PC-3 (cell line): Measurements from ENCODE around the gene TNFRSF25. TPM values are rescaled to one million over a fixed set of nuclear protein-coding genes. Genes with fewer than 3 reads are reported as not detected.
A peak's percentile ranks its signal among the peaks of the same experiment; 100 is the strongest.
"Not testable (repeated sequence)": the region's sequence is repeated elsewhere in the genome, so short reads cannot be mapped to it uniquely, and the experiment has no call there.

Experiments
- ATAC-seq: fragments of 200-7000 bp; cut with Tn5 transposase; 2 replicates; pipeline ENCODE4 v1.9.1; 2020; ENCODE audit warnings: mild to moderate bottlenecking, moderate library complexity
- BruUV-seq: library from RNA; stranded (reverse); fragments of 400-500 nt; replicated peaks from 2 replicates; lab custom pipeline; 2021; lab: Mats Ljungman, UMichigan
- CTCF ChIA-PET: fragments of 300-600 bp; sonication (Branson Sonifier 250); formaldehyde crosslinking; loops from one replicate; lab custom pipeline; 2022; ENCODE audit warnings: antibody characterized with exemption; lab: Charles Lee
- POLR2A ChIA-PET: fragments of 300-600 bp; sonication (Branson Sonifier 250); formaldehyde crosslinking; loops from one replicate; lab custom pipeline; 2022; ENCODE audit warnings: antibody characterized with exemption; ENCODE audit not compliant: unreplicated experiment; lab: Charles Lee
- DNase-seq: peaks from one replicate; pipeline ENCODE4 v3.0.0-alpha.2; 2015
- H2AFZ ChIP-seq: fragments of 300-600 bp; sonication (generic); 2 replicates; pipeline ENCODE4 v1.6.0; 2016; ENCODE audit warnings: antibody characterized with exemption, low read length
- H3F3A ChIP-seq: fragments of 300-600 bp; sonication (generic); one replicate; pipeline ENCODE4 v1.6.0; 2017; ENCODE audit warnings: antibody characterized with exemption, low read length, control low read depth, mild to moderate bottlenecking; ENCODE audit not compliant: unreplicated experiment
- H3K27ac ChIP-seq: fragments of 300-600 bp; sonication (generic); 2 replicates; pipeline ENCODE4 v1.5.1; 2016; ENCODE audit warnings: mild to moderate bottlenecking, low read length
- H3K27me3 ChIP-seq: fragments of 300-600 bp; sonication (generic); 2 replicates; pipeline ENCODE4 v1.6.1; 2016; ENCODE audit warnings: low read length, mixed read lengths
- H3K36me3 ChIP-seq: fragments of 300-600 bp; sonication (generic); 2 replicates; pipeline ENCODE4 v1.6.1; 2016; ENCODE audit warnings: low read depth, mixed run types, low read length, mixed read lengths
- H3K4me1 ChIP-seq: fragments of 300-600 bp; sonication (generic); 2 replicates; pipeline ENCODE4 v1.5.1; 2016; ENCODE audit warnings: low read length; ENCODE audit not compliant: insufficient read depth
- H3K4me2 ChIP-seq: fragments of 300-600 bp; sonication (generic); 2 replicates; pipeline ENCODE4 v1.6.0; 2016; ENCODE audit warnings: low read length
- H3K4me3 ChIP-seq: fragments of 300-600 bp; sonication (generic); 2 replicates; pipeline ENCODE4 v1.5.1; 2016; ENCODE audit warnings: mild to moderate bottlenecking, low read length, mixed read lengths
- H3K79me2 ChIP-seq: fragments of 300-600 bp; sonication (generic); 2 replicates; pipeline ENCODE4 v1.6.1; 2017; ENCODE audit warnings: low read length, mixed read lengths
- H3K9ac ChIP-seq: fragments of 300-600 bp; sonication (generic); 2 replicates; pipeline ENCODE4 v1.6.0; 2016; ENCODE audit warnings: mild to moderate bottlenecking, low read length
- H3K9me2 ChIP-seq: fragments of 300-600 bp; sonication (generic); replicated peaks from 2 replicates; pipeline ENCODE4 v1.6.1; 2016; ENCODE audit warnings: mixed run types, low read length, mixed read lengths
- H3K9me3 ChIP-seq: fragments of 300-600 bp; sonication (generic); 2 replicates; pipeline ENCODE4 v1.6.1; 2016; ENCODE audit warnings: low read length, mixed read lengths
- H4K20me1 ChIP-seq: fragments of 300-600 bp; sonication (generic); 2 replicates; pipeline ENCODE4 v1.6.1; 2016; ENCODE audit warnings: low read length, mixed read lengths
- CTCF ChIP-seq: fragments of 300-600 bp; sonication (generic); conservative IDR thresholded peaks from 2 replicates; pipeline ENCODE4 v1.5.1; 2017; ENCODE audit warnings: antibody characterized with exemption, low read depth, mild to moderate bottlenecking, low read length
- EZH2 ChIP-seq: fragments of 300-600 bp; sonication (generic); IDR thresholded peaks from one replicate; pipeline ENCODE4 v1.6.1; 2017; ENCODE audit warnings: antibody characterized with exemption, mild to moderate bottlenecking, low read length; ENCODE audit not compliant: unreplicated experiment
- EZH2phosphoT487 ChIP-seq: fragments of 300-600 bp; sonication (generic); IDR thresholded peaks from 2 replicates; pipeline ENCODE4 v1.6.1; 2018; ENCODE audit warnings: mild to moderate bottlenecking, antibody characterized with exemption, low read length, borderline replicate concordance
- intact Hi-C: fragments of 100-400 bp; cut with micrococcal nuclease; formaldehyde crosslinking; loops from 2 replicates; pipeline ENCODE4 v1.9.0; 2023
- total RNA-seq: library from RNA; depleted of rRNA; stranded (reverse); fragments of >200 nt; gene quantifications from 2 replicates; pipeline ENCODE4 v1.2.3, GENCODE V29; 2014

The TNFRSF25 gene
- total RNA-seq, 1 experiment from 2014 or later: 42.5 TPM

GRCh38 chr1:6495540-6496364 is 29.8 kb upstream of the TNFRSF25 start:
- intact Hi-C loops: no loop called here
- H4K20me1 ChIP-seq: no peaks in the 10 kb centered on the region
- CTCF ChIA-PET: no interaction called here
- no TSS peak for BruUV-seq
- H3K9me2 ChIP-seq: no peaks in the 10 kb centered on the region
- no peak overlapping the region for H3K9ac ChIP-seq
- TF ChIP-seq EZH2 (no peak), EZH2phosphoT487 (no peak), CTCF (no peak)
- H3F3A ChIP-seq: peaks cover 6% of the 10 kb centered on the region
- peaks cover 41% of the 10 kb centered on the region for H3K4me1 ChIP-seq
- DNase-seq (no peak), ATAC-seq (no peak)
- POLR2A ChIA-PET: interaction anchor here (0.5 kb wide), 1 partner anchor 42 kb away, joined by 7 read pairs; no protein-coding TSS in a partner anchor
- no peaks in the 10 kb centered on the region for H3K27me3 ChIP-seq
- no peak overlapping the region for H3K27ac ChIP-seq
- H3K4me2 ChIP-seq: peak overlapping the region; percentile 99
- no peaks in the 10 kb centered on the region for H3K9me3 ChIP-seq
- peak overlapping the region; percentile 59; the same call in 1 of the 2 replicates for H2AFZ ChIP-seq
- no peaks in the 10 kb centered on the region for H3K36me3 ChIP-seq
- H3K4me3 ChIP-seq: peak overlapping the region; percentile 89
- H3K79me2 ChIP-seq: peaks cover 3% of the 10 kb centered on the region; the same call in 1 of the 2 replicates

DNA sequence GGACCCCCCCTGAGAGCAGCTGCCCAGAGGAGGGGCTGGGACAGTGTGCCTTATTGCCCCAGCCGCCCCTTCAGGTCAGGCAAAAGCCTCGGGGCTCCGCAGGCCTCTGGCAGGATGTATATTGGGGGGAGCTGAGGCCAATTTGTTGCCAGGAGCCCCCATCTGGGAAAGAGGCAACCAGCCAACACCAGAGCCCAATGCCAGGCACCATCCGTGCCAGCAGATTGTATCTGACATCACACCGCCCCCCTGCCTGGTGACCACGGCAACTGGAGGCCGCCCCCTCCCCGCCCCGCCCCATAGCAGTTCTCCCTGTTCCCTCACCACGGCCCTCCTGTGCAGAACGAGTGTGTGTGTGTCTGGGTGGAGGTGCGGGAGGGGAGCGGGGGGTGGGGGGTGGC is 29.1 kb upstream of the TNFRSF25 start:
- BruUV-seq: no TSS peak
- DNase-seq (no peak), ATAC-seq (no peak)
- ChIA-PET POLR2A (interaction anchor here (0.5 kb wide), 1 partner anchor 43 kb away, joined by 7 read pairs; no protein-coding TSS in a partner anchor), CTCF (no interaction called here)
- peaks cover 7% of the 10 kb centered on the region for H3K79me2 ChIP-seq
- H3K4me1 ChIP-seq: peaks cover 42% of the 10 kb centered on the region
- no peaks in the 10 kb centered on the region for H3K36me3 ChIP-seq
- no peaks in the 10 kb centered on the region for H3K9me3 ChIP-seq
- no peak overlapping the region for H3K27ac ChIP-seq
- no peak overlapping the region for H3K4me3 ChIP-seq
- H3K27me3 ChIP-seq: no peaks in the 10 kb centered on the region
- no peak overlapping the region for H3K4me2 ChIP-seq
- TF ChIP-seq EZH2phosphoT487 (no peak), CTCF (no peak), EZH2 (no peak)
- H3K9ac ChIP-seq: no peak overlapping the region
- no peaks in the 10 kb centered on the region for H3K9me2 ChIP-seq
- peaks cover 7% of the 10 kb centered on the region for H3F3A ChIP-seq
- no peak overlapping the region for H2AFZ ChIP-seq
- intact Hi-C loops: no loop called here
- H4K20me1 ChIP-seq: no peaks in the 10 kb centered on the region

- Histone ChIP-seq H3K27ac (no peak overlapping the region), H3K36me3 (no peaks in the 10 kb centered on the region), H3K4me2 (no peak overlapping the region), H2AFZ (no peak overlapping the region), H4K20me1 (no peaks in the 10 kb centered on the region), H3K9me3 (no peaks in the 10 kb centered on the region), H3K9me2 (no peaks in the 10 kb centered on the region), H3K4me1 (peaks cover 44% of the 10 kb centered on the region), H3K9ac (no peak overlapping the region), H3F3A (peaks cover 7% of the 10 kb centered on the region), H3K79me2 (peaks cover 10% of the 10 kb centered on the region), H3K4me3 (no peak overlapping the region), H3K27me3 (no peaks in the 10 kb centered on the region)
- ChIA-PET CTCF (no interaction called here), POLR2A (no interaction called here)
- ATAC-seq (no peak), DNase-seq (no peak)
- intact Hi-C loops: no loop called here
- BruUV-seq: no TSS peak
- TF ChIP-seq EZH2phosphoT487: no peak
- no peak for TF ChIP-seq EZH2
- no peak for TF ChIP-seq CTCF
Observed at GRCh38 chr1:6494627-6495026, 28.7 kb upstream of the TNFRSF25 start.

DNA sequence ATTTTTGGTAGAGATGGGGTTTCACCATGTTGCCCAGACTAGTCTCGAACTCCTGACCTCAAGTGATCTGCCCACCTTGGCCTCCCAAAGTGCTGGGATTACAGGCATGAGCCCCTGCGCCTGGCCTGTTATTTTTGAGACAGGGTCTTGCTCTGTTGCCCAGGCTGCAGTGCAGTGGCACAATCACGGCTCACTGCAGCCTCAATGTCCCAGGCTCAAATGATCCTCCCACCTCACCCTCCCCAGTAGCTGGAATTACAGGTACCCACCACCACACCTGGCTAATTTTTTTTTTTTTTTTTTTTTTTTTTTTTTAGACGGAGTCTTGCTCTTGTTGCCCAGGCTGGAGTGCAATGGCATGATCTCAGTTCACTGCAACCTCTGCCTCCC is 27.9 kb upstream of the TNFRSF25 start:
- intact Hi-C loops, H3K27ac ChIP-seq, DNase-seq, H3F3A ChIP-seq, H3K9me2 ChIP-seq, H3K9ac ChIP-seq, BruUV-seq, H3K9me3 ChIP-seq, H3K4me3 ChIP-seq, H2AFZ ChIP-seq, POLR2A ChIA-PET, CTCF ChIA-PET, ATAC-seq, H3K27me3 ChIP-seq, H3K4me2 ChIP-seq, H3K36me3 ChIP-seq, H4K20me1 ChIP-seq: not testable (repeated sequence)
- peaks cover 18% of the 10 kb centered on the region for H3K79me2 ChIP-seq
- H3K4me1 ChIP-seq: peaks cover 52% of the 10 kb centered on the region
